Neutrophil (primary cell): ENCODE measurements around the gene RET.

Source experiments
- H3K27ac ChIP-seq: fragments of 200-600 bp; sonication (generic); 2 replicates; pipeline ENCODE4 v1.5.1; 2016; ENCODE audit warnings: mild to moderate bottlenecking, moderate library complexity
- H3K27me3 ChIP-seq: fragments of 200-600 bp; sonication (generic); 2 replicates; pipeline ENCODE4 v1.6.0; 2016; ENCODE audit warnings: mild to moderate bottlenecking
- H3K36me3 ChIP-seq: fragments of 200-600 bp; sonication (generic); 2 replicates; pipeline ENCODE4 v1.5.1; 2017
- H3K4me1 ChIP-seq, 2 experiments: fragments of 200-600 bp in 1 of 2; sonication (generic) in 1 of 2; 1 replicate in 1 of 2; 2 replicates in 1 of 2; pipeline versions ENCODE4 v1.5.1 to v1.6.1; 2013 to 2016; ENCODE audit warnings: low read depth in 1 of 2, low read length in 1 of 2, mild to moderate bottlenecking in 1 of 2, moderate library complexity in 1 of 2; ENCODE audit not compliant: control insufficient read depth in 1 of 2, insufficient read depth in 1 of 2
- H3K4me3 ChIP-seq, 2 experiments: fragments of 200-600 bp in 1 of 2; sonication (generic) in 1 of 2; 1 replicate in 1 of 2; 2 replicates in 1 of 2; pipeline ENCODE4 v1.5.1; 2013 to 2016; ENCODE audit warnings: low read depth in 1 of 2, low read length in 1 of 2, mild to moderate bottlenecking in 1 of 2, moderate library complexity in 1 of 2
- H3K9me3 ChIP-seq: fragments of 200-600 bp; sonication (generic); 2 replicates; pipeline ENCODE4 v1.5.1; 2016
- CTCF ChIP-seq: fragments of 200-600 bp; sonication (generic); IDR thresholded peaks from 2 replicates; pipeline ENCODE4 v1.5.1; 2016; ENCODE audit warnings: antibody characterized with exemption

The RET gene

GRCh38 chr10:43136995-43137716 lies 60.3 kb downstream of the RET start:
- Histone ChIP-seq H3K4me1 (peaks cover 39 to 46% of the 10 kb centered on the region in 2 experiments), H3K36me3 (no peaks in the 10 kb centered on the region), H3K27me3 (no peaks in the 10 kb centered on the region), H3K27ac (peak overlapping the region; percentile 96), H3K9me3 (no peaks in the 10 kb centered on the region), H3K4me3 (peak overlapping the region; percentile 86 to 92)
- TF ChIP-seq CTCF = no peak

- Histone ChIP-seq H3K4me3 (peak overlapping the region; percentile 86 to 92), H3K36me3 (no peaks in the 10 kb centered on the region), H3K4me1 (peaks cover 44 to 51% of the 10 kb centered on the region in 2 experiments), H3K27ac (peak overlapping the region; percentile 96), H3K27me3 (no peaks in the 10 kb centered on the region), H3K9me3 (no peaks in the 10 kb centered on the region)
- TF ChIP-seq CTCF = no peak
Observed at GRCh38 chr10:43137717-43138020, 60.8 kb downstream of the RET start.

GRCh38 chr10:43138021-43138756 lies 61.3 kb downstream of the RET start, which contains the start of gene CSGALNACT2:
Gene CSGALNACT2 (plus strand): TSS chr10:43138445. CDS start chr10:43155150, 16,705 bp downstream.
- Histone ChIP-seq H3K27ac (peak within 1 kb of the TSS; percentile 96), H3K9me3 (no peaks in the 10 kb centered on the region)
- no peak for TF ChIP-seq CTCF

GRCh38 chr10:43138757-43139241 lies 61.9 kb downstream of the RET start:
- Histone ChIP-seq H3K27me3 (no peaks in the 10 kb centered on the region), H3K4me1 (peaks cover 55 to 63% of the 10 kb centered on the region in 2 experiments), H3K27ac (peak overlapping the region; percentile 96), H3K4me3 (peak overlapping the region; percentile 86 to 92), H3K36me3 (no peaks in the 10 kb centered on the region), H3K9me3 (no peaks in the 10 kb centered on the region)
- no peak for TF ChIP-seq CTCF

More at GRCh38 chr10:43138021-43138756, 61.3 kb downstream of the RET start, which contains the start of gene CSGALNACT2:
- Histone ChIP-seq H3K4me3 (peak within 1 kb of the TSS; percentile 86 to 92), H3K36me3 (no peaks in the 10 kb centered on the region), H3K4me1 (peaks cover 49 to 56% of the 10 kb centered on the region in 2 experiments), H3K27me3 (no peaks in the 10 kb centered on the region)

GRCh38 chr10:43141421-43141820 lies 64.6 kb downstream of the RET start:
- H3K27me3 ChIP-seq = no peaks in the 10 kb centered on the region
- H3K4me1 ChIP-seq = peaks cover 79 to 83% of the 10 kb centered on the region in 2 experiments
- no peaks in the 10 kb centered on the region for H3K36me3 ChIP-seq
- peak overlapping the region; percentile 26 to 86 for H3K4me3 ChIP-seq
- peak overlapping the region; percentile 96 for H3K27ac ChIP-seq
- TF ChIP-seq CTCF = no peak
- no peaks in the 10 kb centered on the region for H3K9me3 ChIP-seq
